ENCODE results near the gene PRRT1B.

- no peak for TF ChIP-seq POLR2AphosphoS5 (IDR thresholded peaks at IDR 0.05)
- TF ChIP-seq, protein P1, sequence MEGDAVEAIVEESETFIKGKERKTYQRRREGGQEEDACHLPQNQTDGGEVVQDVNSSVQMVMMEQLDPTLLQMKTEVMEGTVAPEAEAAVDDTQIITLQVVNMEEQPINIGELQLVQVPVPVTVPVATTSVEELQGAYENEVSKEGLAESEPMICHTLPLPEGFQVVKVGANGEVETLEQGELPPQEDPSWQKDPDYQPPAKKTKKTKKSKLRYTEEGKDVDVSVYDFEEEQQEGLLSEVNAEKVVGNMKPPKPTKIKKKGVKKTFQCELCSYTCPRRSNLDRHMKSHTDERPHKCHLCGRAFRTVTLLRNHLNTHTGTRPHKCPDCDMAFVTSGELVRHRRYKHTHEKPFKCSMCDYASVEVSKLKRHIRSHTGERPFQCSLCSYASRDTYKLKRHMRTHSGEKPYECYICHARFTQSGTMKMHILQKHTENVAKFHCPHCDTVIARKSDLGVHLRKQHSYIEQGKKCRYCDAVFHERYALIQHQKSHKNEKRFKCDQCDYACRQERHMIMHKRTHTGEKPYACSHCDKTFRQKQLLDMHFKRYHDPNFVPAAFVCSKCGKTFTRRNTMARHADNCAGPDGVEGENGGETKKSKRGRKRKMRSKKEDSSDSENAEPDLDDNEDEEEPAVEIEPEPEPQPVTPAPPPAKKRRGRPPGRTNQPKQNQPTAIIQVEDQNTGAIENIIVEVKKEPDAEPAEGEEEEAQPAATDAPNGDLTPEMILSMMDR (IDR thresholded peaks at IDR 0.05), result no peak
- no peak for TF ChIP-seq EP300 (IDR thresholded peaks at IDR 0.05)
Observed at GRCh38 chr9:131528186-131528585, 17.1 kb upstream of the PRRT1B start.

All from esophagus muscularis mucosa (tissue), 4 donors.